Transverse colon (tissue), 4 donors: ENCODE results near the gene TYW1. TPM values are rescaled to one million over a fixed set of nuclear protein-coding genes. Genes with fewer than 3 reads are reported as not detected.
"Not testable (repeated sequence)": the region's sequence is repeated elsewhere in the genome, so short reads cannot be mapped to it uniquely, and the experiment has no call there.

Source experiments
- DNase-seq: peaks from one replicate; pipeline ENCODE4 v3.0.0-alpha.2; 2019
- H3K27ac ChIP-seq, 4 donors: fragments of 200-600 bp; sonication (generic); 2 replicates each; pipeline ENCODE4 v1.5.1; 2016 to 2018; ENCODE audit warnings: inconsistent platforms in 4 of 4
- H3K27me3 ChIP-seq: fragments of 200-600 bp; sonication (generic); 2 replicates; pipeline ENCODE4 v1.5.1; 2017; ENCODE audit warnings: inconsistent platforms
- H3K36me3 ChIP-seq, 4 donors: fragments of 200-600 bp; sonication (generic); 2 replicates each; pipeline ENCODE4 v1.5.1; 2017 to 2019; ENCODE audit warnings: inconsistent platforms in 4 of 4
- H3K4me1 ChIP-seq, 4 donors: fragments of 200-600 bp; sonication (generic); 2 replicates each; pipeline ENCODE4 v1.5.1; 2017 to 2020; ENCODE audit warnings: inconsistent platforms in 4 of 4
- H3K4me3 ChIP-seq, 4 donors: fragments of 200-600 bp; sonication (generic); 1 replicate in 1 of 4; 2 replicates in 3 of 4; pipeline versions ENCODE4 v1.5.1 to v1.6.1; 2017 to 2019; ENCODE audit warnings: inconsistent platforms in 4 of 4
- H3K9me3 ChIP-seq, 2 donors: fragments of 200-600 bp; sonication (generic); 2 replicates each; pipeline ENCODE4 v1.5.1; 2017 to 2019; ENCODE audit warnings: inconsistent platforms in 2 of 2
- EP300 ChIP-seq: sonication (generic); formaldehyde crosslinking; IDR thresholded peaks from one replicate; pipeline ENCODE4 v1.6.1; 2017; ENCODE audit warnings: antibody characterized with exemption, low read depth
- POLR2A ChIP-seq: fragments of 450-650 bp; IDR thresholded peaks from one replicate; pipeline ENCODE4 v1.6.1; 2016; ENCODE audit warnings: antibody characterized with exemption, mild to moderate bottlenecking, moderate library complexity
- POLR2AphosphoS5 ChIP-seq, 3 donors: sonication (generic); formaldehyde crosslinking; IDR thresholded peaks; one replicate each; pipeline ENCODE4 v1.6.1; 2016; ENCODE audit warnings: antibody characterized with exemption in 3 of 3
- WGBS, 2 donors: methylation state at CpG; one replicate each; pipeline ENCODE4 v1.1.5; 2018; ENCODE audit warnings: low coverage in 1 of 2; 5-methylcytosine and 5-hydroxymethylcytosine counted together
- in situ Hi-C, 4 donors: fragments of 200-750 bp; cut with MboI; loops; one replicate each; pipeline versions ENCODE4 v1.15.0 to v1.15.1; 2017; ENCODE audit warnings: low sequenced_read_pairs in 3 of 4, low pct_ligation_motif_present in 1 of 4, low pct_unique_long_range_greater_than_20kb in 1 of 4
- intact Hi-C: fragments of 100-400 bp; cut with DNase I; formaldehyde crosslinking; loops from one replicate; pipeline ENCODE4 v1.15.1; 2023; ENCODE audit warnings: low total_unique reads
- total RNA-seq, 4 donors: library from RNA; depleted of rRNA; stranded (reverse); fragments of >200 nt; gene quantifications; one replicate each; pipeline ENCODE4 v1.1.0, GENCODE V29; 2016
- TF ChIP-seq, protein P1 (sequence below), 5 experiments: fragments of 200-600 bp in 3 of 5; fragments of 450-650 bp in 2 of 5; sonication (generic) in 3 of 5; IDR thresholded peaks; 1 replicate in 2 of 5; 2 replicates in 3 of 5; pipeline ENCODE4 v1.5.1; 2016 to 2017; ENCODE audit warnings: antibody characterized with exemption in 5 of 5, inconsistent platforms in 3 of 5, mild to moderate bottlenecking in 2 of 5, moderate library complexity in 1 of 5

Gene TYW1
- total RNA-seq, 4 donors from 2014 or later: 24.3 to 87.8 (median 27.5) TPM

DNA sequence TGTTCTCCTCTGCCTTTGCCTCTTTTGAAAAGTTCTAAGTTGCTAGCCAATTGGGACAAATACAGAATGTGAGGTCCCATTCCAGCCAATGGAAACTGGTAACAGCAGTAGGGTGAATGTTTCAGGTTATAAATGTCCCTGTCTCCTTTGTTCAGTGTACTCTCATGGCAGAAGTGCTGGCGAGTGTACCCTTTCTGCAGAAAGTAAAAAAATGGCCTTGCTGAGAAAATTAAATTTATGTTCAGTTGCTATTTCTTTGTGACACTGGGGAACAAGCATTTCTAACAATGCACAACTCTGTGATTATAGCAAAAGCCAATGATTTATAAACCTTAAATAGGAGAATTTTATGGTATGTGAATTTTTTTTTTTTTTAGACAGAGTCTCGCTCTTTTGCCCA is 79.5 kb downstream of the TYW1 start:
- 90 to 95% methylated on average over 2 of the region's 2 CpGs for WGBS, 2 donors
- H3K4me3 ChIP-seq, DNase-seq, H3K27ac ChIP-seq, H3K27me3 ChIP-seq, in situ Hi-C loops, intact Hi-C loops, H3K4me1 ChIP-seq: not testable (repeated sequence)
- Histone ChIP-seq H3K9me3 (peaks cover 7 to 17% of the 10 kb centered on the region in 2 donors), H3K36me3 (peaks cover 0 to 26% (median 11%) of the 10 kb centered on the region in 4 donors)

DNA sequence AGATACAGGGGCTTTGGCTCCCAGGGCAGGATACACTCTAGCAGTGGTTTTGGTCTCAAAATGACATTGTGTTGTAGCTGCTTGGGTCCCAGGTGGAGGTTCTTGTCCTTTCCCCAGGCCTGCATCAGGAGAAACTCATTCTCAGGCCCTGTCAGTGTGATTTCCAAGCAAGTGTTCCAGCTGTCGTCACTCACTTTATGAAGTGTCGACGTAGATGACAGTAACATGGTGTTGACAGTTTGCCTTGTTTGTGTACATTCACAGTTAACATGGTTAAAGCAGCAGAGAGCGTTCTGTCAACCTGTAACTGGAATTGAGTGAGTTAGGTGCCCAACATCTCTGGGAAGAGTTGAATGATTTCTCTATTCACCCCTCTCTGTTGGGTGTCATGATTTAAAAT is 86.2 kb downstream of the TYW1 start:
- H3K27ac ChIP-seq, H3K27me3 ChIP-seq, in situ Hi-C loops, H3K4me1 ChIP-seq, intact Hi-C loops, H3K9me3 ChIP-seq, H3K36me3 ChIP-seq, H3K4me3 ChIP-seq, DNase-seq: not testable (repeated sequence)
- 100% methylated on average over 3 to 4 of the region's 4 CpGs for WGBS, 2 donors

DNA sequence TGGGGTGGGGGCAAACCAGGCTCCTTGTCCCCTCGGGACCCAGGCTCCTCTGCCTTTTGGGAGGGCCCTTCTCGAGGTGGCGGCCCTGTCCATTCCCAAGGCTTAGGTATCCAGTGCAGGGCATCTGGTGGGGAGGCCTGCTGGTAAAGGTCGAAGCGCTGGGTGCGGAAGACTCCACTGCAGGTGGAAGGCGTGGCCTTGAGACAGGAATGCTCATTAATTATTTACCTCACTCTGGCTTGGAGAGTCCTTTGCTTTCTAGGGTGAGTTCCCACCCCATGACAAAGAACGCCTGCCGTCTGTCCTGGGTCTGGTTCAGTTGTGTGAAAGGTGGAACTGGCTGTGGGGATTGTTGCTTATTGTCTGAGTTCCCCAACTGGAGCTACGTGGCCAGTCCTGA is 92.6 kb downstream of the TYW1 start:
- peak; percentile 41 for DNase-seq
- H3K27me3 ChIP-seq, H3K9me3 ChIP-seq, H3K4me3 ChIP-seq, H3K4me1 ChIP-seq, in situ Hi-C loops, intact Hi-C loops, H3K36me3 ChIP-seq: not testable (repeated sequence)
- peak overlapping the region in 3 of 4 donors; percentile 1 to 53 (median 52) for H3K27ac ChIP-seq
- WGBS, 2 donors: 87% methylated on average over 10 of the region's 10 CpGs; no CpG with 5 or more reads in 1 of the 2 donors

DNA sequence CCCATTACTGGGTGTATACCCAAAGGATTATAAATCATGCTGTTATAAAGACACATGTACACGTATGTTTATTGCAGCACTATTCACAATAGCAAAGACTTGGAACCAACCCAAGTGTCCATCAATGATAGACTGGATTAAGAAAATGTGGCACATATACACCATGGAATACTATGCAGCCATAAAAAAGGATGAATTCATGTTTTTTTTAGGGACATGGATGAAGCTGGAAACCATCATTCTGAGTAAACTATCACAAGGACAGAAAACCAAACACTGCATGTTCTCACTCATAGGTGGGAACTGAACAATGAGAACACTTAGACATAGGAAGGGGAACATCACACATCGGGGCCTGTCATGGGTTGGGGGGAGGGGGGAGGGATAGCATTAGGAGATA is 94.4 kb downstream of the TYW1 start:
- H3K27ac ChIP-seq, H3K36me3 ChIP-seq, DNase-seq, H3K9me3 ChIP-seq, H3K4me3 ChIP-seq, H3K27me3 ChIP-seq, intact Hi-C loops, in situ Hi-C loops, H3K4me1 ChIP-seq: not testable (repeated sequence)
- WGBS, 2 donors: 73 to 100% methylated on average over 1 to 2 of the region's 2 CpGs

DNA sequence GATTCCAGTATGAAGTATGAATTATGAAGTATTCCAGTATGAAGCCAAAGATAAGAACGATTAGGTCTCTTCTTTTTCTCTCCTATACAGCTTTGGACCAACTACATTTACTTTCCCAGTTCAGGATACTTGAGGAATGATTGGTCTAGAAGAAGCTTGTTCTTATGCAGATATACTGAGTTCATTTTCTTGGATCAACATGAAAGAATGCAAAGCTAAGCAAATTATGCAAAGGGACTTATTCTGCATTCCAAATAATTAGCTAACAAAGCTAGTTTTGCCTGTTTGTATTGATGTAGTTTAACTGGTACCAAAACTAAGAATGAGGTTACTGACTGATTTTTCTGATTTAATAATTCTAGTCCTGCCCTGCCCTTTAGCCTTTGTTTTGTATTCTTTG is 101.4 kb downstream of the TYW1 start:
- 62% methylated on average over 1 of the region's 1 CpG; no CpG with 5 or more reads in 1 of the 2 donors for WGBS, 2 donors
- H3K4me1 ChIP-seq, H3K36me3 ChIP-seq, intact Hi-C loops, H3K4me3 ChIP-seq, in situ Hi-C loops, H3K9me3 ChIP-seq, H3K27me3 ChIP-seq, H3K27ac ChIP-seq, DNase-seq: not testable (repeated sequence)

DNA sequence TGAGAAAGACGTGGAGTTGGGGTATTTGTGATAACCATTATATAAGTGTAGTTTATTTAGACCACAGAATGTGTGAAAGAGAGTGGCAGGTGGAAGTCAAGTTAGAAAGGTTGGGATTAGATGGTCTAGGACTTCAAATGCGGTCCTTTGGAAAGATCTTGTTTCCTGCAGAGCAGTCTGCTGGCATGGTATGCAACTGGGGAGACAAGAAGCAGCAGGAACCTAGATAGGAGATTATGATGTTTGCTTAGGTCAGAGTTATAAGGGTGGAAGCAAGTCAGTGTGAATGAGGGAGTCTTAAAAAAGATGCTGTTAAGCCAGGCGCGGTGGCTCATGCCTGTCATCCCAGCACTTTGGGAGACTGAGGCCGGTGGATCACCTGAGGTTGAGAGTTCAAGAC is 102.8 kb downstream of the TYW1 start:
- H3K27me3 ChIP-seq, H3K4me1 ChIP-seq, H3K4me3 ChIP-seq, H3K27ac ChIP-seq, DNase-seq, H3K36me3 ChIP-seq, H3K9me3 ChIP-seq, in situ Hi-C loops, intact Hi-C loops: not testable (repeated sequence)
- WGBS, 2 donors: 90 to 95% methylated on average over 2 to 5 of the region's 5 CpGs

DNA sequence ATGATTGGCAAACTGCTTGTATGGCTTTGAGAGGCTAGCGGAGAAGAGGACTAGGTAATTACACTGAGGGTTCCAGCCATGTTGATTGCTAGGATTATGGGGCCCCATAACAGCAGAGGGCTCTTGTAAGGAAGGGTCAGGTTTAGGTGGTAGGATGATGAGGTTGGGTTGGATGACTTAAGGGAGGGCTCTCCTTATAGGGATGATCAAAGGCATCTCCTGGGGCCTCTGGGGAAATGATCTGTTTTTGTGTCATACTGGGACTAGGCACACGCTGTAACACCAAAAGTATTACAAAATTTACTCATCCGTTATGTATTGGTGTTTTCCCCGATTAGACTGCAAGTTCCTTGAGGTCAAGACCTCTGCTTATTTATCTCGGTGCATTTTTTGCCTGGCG is 103.4 kb downstream of the TYW1 start:
- H3K9me3 ChIP-seq, in situ Hi-C loops, intact Hi-C loops, DNase-seq, H3K4me3 ChIP-seq, H3K27me3 ChIP-seq, H3K36me3 ChIP-seq, H3K4me1 ChIP-seq: not testable (repeated sequence)
- WGBS, 2 donors: 58 to 89% methylated on average over 5 to 6 of the region's 6 CpGs
- peak overlapping the region in 3 of 4 donors; percentile 43 to 72 (median 47) for H3K27ac ChIP-seq

DNA sequence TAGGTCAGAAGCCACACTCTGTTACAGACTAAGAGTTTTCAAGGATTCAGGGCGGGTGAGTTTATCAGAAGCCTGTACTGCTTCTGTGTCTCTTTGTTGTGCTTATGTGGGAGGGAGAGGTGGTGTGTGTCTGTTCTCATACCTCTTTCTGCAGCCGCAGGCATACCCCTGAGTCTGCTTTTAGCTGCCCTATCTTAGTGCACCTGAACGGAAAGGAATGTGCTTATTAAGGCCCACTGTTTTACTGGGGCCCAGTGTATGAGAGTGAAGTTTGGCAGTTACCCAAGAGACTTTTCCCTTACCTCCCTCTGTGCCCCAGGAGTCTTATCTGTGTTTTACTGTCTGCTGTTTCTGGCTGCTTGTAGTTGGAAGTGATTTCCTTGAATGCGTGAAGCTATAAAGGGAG is 104.3 kb downstream of the TYW1 start:
- peak overlapping the region; percentile 43 to 72 (median 47) for H3K27ac ChIP-seq
- 50 to 67% methylated on average over 1 to 4 of the region's 4 CpGs for whole genome bisulfite sequencing, 2 donors

DNA sequence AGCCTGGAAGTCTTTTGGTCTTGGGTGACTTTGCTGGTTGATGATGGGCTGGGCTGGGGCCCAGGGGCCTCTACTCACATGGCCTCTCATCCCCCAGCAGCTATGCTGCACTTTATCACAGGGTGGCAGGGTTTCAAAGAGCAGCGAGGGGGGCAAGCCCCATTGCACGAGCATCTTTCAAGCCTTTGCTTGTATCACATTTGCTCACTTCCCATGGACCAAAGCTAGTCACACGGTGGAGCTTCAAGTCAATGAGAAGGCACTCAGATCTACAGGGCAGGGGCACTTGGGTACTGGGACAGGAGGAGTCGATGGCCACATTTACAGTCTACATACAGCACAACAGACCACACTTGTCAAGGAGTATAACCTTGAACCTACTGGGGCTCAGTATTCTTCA is 108.3 kb downstream of the TYW1 start:
- H3K27me3 ChIP-seq, H3K4me3 ChIP-seq, H3K27ac ChIP-seq, H3K36me3 ChIP-seq, H3K9me3 ChIP-seq, intact Hi-C loops, H3K4me1 ChIP-seq, DNase-seq, in situ Hi-C loops: not testable (repeated sequence)
- WGBS, 2 donors: 82% methylated on average over 3 of the region's 4 CpGs; no CpG with 5 or more reads in 1 of the 2 donors

More for the DNA sequence above, 104.3 kb downstream of the TYW1 start:
- intact Hi-C loops: no loop called here
- TF ChIP-seq EP300: no peak
- no peak for TF ChIP-seq POLR2AphosphoS5 (IDR thresholded peaks at IDR 0.05)
- TF ChIP-seq POLR2A: no peak
- TF ChIP-seq, protein P1, sequence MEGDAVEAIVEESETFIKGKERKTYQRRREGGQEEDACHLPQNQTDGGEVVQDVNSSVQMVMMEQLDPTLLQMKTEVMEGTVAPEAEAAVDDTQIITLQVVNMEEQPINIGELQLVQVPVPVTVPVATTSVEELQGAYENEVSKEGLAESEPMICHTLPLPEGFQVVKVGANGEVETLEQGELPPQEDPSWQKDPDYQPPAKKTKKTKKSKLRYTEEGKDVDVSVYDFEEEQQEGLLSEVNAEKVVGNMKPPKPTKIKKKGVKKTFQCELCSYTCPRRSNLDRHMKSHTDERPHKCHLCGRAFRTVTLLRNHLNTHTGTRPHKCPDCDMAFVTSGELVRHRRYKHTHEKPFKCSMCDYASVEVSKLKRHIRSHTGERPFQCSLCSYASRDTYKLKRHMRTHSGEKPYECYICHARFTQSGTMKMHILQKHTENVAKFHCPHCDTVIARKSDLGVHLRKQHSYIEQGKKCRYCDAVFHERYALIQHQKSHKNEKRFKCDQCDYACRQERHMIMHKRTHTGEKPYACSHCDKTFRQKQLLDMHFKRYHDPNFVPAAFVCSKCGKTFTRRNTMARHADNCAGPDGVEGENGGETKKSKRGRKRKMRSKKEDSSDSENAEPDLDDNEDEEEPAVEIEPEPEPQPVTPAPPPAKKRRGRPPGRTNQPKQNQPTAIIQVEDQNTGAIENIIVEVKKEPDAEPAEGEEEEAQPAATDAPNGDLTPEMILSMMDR (IDR thresholded peaks at IDR 0.05): no peak
- Histone ChIP-seq H3K4me1 (no peaks in the 10 kb centered on the region), H3K9me3 (no peaks in the 10 kb centered on the region), H3K4me3 (no peak overlapping the region), H3K27me3 (no peaks in the 10 kb centered on the region), H3K36me3 (no peaks in the 10 kb centered on the region)
- DNase-seq: peak; percentile 9
- in situ Hi-C loops: no loop called here
